Gastroesophageal sphincter (tissue), 3 donors: ENCODE data around the gene DBP.

Experiments used
- CTCF ChIP-seq, 4 experiments: fragments of 200-600 bp in 2 of 4; fragments of 450-650 bp in 2 of 4; sonication (generic) in 1 of 4; IDR thresholded peaks; one replicate each; pipeline ENCODE4 v1.5.1; 2017 to 2019; ENCODE audit warnings: antibody characterized with exemption in 4 of 4, mild to moderate bottlenecking in 2 of 4, moderate library complexity in 2 of 4
- EP300 ChIP-seq: sonication (generic); formaldehyde crosslinking; IDR thresholded peaks from one replicate; pipeline ENCODE4 v1.6.1; 2017; ENCODE audit warnings: antibody characterized with exemption, mild to moderate bottlenecking
- POLR2A ChIP-seq, 2 donors: fragments of 450-650 bp; IDR thresholded peaks; one replicate each; pipeline ENCODE4 v1.6.1; 2017; ENCODE audit warnings: antibody characterized with exemption in 2 of 2, mild to moderate bottlenecking in 2 of 2, moderate library complexity in 1 of 2
- POLR2AphosphoS5 ChIP-seq: sonication (generic); formaldehyde crosslinking; IDR thresholded peaks from one replicate; pipeline ENCODE4 v1.6.1; 2017; ENCODE audit warnings: antibody characterized with exemption

- TF ChIP-seq POLR2A (IDR thresholded peaks at IDR 0.05): no peak
- no peak for TF ChIP-seq CTCF (IDR thresholded peaks at IDR 0.05)
- no peak for TF ChIP-seq POLR2AphosphoS5
- no peak for TF ChIP-seq EP300
Measured at GRCh38 chr19:48638831-48639381, 1.7 kb upstream of the DBP start.
